DMS114 treated with DMSO at 0.1 percent for 48 hours (cell line): ENCODE results near the gene DDX10.

Source experiments
- DNase-seq: peaks from one replicate; lab custom pipeline; 2025; ENCODE audit not compliant: unreplicated experiment; lab: John Stamatoyannopoulos, UW

Gene DDX10

GRCh38 chr11:108970221-108970991, 305.5 kb downstream of the DDX10 start:
- DNase-seq = no peak

GRCh38 chr11:108973402-108974162, 308.7 kb downstream of the DDX10 start:
- no peak for DNase-seq

DNA sequence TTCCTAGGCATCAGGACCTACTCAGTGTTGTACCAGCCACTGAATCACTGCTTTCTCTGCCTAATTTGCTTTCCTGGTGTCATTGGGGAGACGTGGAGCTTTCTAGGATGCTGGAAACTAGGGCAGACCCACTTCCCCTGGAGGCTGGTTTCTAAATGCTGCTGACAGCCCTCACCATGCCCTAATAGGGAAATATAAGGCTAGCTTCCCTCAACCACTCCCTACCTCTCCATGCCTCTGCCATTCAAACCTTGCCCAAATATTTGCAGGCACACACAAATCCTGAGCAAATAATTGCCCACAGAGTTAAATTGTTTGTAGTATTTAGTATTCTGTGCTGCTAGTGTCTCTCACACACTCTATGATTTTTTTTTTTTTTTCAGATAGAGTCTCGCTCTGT, 310.2 kb downstream of the DDX10 start:
- DNase-seq = no peak

GRCh38 chr11:108975641-108976071, 310.8 kb downstream of the DDX10 start:
- DNase-seq = no peak

DNA sequence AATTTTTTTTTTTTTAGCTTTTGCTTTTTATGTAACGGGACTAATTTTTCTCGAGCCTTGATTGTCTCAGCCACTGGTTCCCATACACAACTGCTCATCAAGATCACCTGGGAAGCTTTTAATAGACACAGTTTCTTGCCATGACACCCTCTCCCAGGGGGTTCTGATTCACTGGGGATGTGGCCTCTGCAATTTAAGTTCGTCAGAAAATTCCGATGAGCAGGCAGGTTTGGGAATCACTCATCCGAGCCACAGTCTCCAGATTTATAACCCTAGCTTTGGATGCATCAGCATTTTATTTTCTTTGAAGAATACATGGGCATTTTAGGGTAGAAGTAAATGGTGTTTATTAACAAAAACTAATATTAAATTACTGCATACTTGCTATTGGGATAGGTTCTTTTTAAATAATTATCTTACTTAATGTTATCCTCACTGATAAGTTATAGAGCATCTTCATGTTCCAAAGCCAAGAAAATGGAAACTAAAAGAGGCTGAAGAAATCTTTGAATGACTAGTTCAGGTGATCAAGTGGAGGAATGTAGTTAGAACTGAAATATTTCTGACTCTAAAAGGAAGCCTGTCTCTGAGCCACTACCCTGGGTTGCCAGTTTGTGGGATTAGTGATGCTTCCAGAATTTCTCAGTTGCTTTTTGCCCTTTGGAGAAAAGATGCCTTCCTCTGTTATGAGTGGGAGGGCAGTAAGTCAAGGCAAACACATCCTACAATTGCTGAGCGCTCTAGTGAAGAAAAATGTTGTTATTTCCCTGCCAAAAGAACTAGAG, 319.0 kb downstream of the DDX10 start:
- no peak for DNase-seq

DNA sequence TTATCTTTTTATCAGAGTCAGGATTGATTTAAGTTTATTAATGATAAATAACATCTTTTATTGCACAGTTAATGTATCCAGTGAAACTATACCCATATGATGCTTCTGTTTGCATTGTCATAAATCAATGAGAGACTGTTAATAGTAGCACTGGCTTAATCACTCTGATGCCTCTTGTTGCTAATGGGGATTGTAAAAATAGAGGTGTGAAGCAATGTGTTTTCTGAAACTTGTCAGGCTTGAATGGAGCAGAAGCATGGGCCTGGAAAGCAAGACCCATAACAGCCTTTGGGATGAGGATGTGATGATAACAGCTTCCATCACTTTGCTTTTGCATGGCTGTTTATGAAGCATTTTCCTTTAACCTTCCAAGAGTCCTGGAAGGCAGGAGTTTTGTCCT, 319.7 kb downstream of the DDX10 start:
- no peak for DNase-seq

DNA sequence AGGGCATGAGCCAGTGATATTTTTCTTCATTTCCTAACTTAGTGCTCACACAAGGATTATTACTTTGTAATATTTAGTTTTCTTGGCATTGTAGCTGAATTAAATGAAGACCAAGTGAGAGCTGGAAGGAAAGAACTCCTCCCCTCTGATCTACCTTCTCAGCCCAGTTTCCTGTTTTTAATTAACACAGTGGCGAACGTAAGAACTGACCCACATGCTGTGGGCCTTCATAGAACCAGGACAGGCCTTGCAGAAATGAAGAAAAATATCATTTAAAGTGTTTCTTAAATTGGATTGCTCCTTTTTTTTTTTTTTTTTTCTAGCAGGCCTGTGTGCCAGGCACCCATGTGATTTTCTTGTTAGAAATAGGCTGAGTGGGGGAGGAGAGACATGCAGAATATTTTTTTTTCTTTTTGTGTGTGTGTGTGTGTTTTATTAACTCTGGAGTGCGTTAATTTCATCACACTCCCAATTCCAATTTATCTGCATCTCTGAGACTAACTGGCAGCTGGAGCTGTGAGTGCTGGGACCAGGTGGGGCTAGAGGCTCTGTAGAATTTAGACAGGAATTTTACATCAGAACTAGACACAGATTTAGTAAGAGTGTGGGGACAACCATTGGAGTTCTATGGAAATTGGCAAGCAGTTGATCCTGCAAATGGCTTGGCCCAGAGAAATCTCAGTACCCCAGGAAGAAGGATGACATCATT, 320.5 kb downstream of the DDX10 start:
- DNase-seq = no peak

DNA sequence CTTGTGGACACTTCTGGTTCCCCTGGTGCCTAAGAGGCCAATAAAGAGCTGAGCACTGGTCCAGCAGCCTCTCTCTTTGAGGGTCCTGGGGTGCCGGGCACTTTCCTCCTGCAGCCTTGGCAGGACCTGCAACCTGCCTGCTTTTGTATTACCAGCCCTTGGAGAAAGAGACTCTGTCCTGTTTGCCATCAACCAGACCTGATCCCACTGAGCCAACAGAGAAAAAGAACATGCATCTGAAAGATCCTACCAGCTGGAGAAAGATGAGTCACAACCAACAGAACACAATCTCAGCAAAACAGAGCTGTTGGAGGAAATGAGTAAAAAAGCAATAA, 321.0 kb downstream of the DDX10 start:
- DNase-seq = no peak
